GM21737 (cell line): ENCODE results near the gene PABPC4L.
"Not testable (repeated sequence)": the region's sequence is repeated elsewhere in the genome, so short reads cannot be mapped to it uniquely, and the experiment has no call there.

Experiments used
- ATAC-seq: cut with Tn5 transposase; IDR thresholded peaks from one replicate; pipeline ENCODE4 v1.9.1; 2021; ENCODE audit warnings: mild to moderate bottlenecking, moderate library complexity; ENCODE audit not compliant: unreplicated experiment

PABPC4L gene

DNA sequence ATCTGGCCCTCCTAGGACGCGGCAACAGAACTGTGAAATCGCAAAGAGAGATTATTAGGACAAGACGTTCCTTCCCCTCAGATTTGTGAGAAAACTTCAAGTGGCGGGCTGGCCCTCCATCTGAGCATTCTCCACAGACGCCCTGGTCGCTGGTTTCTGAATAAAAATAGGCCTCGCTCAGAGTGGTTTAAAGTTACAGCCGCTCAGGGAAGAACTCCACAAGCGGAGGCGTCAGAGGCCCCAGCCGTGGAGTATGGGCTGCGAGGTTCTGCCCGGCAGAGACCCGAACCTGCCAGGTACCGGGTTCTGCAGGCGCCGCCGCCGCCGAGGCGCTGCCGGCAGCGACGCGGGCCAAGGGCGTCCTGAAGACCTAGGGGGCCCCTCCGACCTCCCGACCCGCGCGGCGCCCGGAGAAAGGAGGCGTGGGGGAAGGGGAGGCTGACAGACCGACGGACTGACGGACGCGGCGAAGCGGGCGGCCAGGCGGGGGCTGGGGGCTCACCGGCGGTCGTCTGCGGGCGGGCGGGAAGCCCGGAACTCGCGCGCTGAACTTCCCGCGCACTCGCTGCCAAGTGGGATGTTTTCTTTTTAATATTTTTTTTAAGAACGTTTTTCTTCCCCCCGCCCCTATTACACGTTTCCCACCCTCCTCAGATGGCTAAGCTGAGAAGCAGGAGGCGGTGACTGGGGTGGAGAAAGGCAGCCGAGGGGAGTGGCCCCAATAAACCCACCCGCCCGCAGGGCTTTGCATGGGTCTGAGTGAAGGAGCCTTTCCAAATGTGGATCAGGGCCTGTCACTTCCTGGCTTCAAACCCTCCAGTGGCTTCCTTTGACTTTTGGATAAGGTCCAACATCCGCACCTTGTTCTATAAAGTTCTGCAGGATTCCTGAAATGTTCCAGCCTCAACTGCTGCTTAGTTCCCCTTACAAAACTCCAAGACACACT, at the start of gene PABPC4L:
PABPC4L (minus strand) TSS at position 574 of the 946 bp plus-strand sequence. CDS start 770 bp downstream, outside the sequence.
- ATAC-seq, result no peak

DNA sequence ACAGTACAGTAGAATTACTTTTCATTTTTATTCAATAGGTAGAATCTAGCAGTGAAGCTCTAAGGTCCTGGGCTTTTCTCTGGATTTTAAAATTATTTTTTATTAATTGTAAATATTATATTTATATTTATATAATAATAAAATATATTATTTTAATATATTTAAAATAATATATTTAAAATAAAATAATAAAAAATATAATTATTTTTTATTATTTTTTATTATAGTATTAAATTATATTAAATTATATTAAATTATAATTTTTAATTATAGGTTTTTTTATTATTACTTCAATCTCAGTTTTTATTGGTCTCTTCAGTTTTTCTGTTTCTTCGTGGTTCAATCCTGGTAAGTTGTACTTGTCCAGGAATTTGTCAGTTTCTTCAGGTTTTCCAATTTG, 49.7 kb upstream of the PABPC4L start:
- no peak for ATAC-seq

DNA sequence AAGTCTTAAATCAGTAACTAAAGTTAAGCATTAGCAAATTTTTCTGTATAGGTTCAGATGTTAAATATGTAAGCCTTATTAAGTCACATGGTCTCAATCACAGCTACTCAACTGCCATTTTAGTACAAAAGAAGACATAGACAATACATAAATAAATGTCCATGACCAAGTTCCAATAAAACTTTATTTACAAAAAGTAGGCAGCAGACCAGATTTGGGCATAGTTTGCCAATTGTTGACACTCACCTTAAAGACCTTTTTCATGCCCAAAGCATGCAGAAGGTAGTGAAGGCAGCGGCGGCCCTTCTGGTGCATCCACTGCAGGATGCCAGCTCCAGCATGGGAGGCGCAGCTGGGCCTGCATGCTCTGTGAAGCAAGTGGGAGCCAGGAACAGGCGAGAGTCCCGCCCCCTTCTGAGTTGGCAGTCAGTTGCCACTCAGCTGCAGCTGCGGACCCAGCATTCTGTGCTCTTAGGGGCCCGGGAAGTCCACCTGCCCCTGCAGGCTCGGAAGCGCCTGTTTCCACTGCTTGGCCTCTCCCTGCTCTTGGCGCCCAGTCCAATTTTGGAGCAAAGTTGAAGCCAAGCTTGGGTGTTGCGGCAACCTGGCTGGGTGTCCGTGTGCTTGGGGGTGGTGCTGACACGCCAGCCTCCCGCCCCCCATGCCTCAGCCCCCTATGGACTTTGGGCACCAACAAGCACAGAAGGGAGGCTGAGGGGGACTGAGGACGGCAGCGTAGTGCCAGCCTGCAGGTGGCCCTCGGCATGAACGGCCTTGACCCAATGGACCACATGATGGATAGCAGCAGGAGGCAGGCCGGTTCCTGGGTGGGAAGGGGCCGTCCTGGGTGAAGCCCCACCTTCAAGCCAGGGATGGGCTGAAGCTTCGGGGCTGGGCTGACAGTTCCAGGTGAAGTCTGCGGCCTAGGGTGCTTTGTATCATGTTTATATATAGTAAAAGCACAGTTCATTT, 42.4 kb upstream of the PABPC4L start:
- no peak for ATAC-seq

DNA sequence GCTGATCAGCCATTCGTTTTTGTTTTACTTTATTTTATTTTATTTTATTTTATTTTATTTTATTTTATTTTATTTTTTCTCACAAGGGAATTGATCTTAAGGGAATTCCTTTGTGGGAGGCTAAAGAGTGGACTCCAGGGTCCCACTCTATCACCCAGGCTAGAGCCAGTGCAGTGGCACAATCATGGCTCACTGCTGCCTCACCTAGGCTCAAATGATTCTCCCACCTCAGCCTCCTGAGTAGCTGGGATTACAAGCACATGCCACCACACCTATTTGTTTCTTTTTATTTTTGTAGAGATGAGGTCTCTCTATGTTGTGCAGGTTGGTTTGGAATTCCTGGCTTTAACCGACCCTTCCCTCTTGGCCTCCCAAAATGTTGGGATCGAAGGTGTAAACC, 17.5 kb upstream of the PABPC4L start:
- no peak for ATAC-seq

DNA sequence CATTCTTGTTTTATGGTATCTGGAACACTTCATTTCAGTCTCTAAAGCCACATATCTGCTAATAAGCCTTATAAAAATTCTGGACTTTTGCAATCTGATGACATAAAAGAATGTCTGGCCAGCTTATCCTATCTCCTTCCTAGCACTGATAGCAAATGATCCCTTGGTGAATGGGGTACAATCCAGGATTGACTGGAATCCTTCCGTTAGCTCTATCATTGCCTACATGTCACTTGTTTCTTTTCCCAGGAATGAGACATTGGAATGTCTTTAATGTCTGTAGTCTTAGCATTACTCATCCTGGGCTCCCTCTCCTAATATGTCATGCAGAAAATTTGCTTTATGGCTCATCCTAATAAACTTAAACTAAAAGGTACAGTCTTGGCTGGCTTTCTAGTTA, 14.8 kb upstream of the PABPC4L start:
- no peak for ATAC-seq

DNA sequence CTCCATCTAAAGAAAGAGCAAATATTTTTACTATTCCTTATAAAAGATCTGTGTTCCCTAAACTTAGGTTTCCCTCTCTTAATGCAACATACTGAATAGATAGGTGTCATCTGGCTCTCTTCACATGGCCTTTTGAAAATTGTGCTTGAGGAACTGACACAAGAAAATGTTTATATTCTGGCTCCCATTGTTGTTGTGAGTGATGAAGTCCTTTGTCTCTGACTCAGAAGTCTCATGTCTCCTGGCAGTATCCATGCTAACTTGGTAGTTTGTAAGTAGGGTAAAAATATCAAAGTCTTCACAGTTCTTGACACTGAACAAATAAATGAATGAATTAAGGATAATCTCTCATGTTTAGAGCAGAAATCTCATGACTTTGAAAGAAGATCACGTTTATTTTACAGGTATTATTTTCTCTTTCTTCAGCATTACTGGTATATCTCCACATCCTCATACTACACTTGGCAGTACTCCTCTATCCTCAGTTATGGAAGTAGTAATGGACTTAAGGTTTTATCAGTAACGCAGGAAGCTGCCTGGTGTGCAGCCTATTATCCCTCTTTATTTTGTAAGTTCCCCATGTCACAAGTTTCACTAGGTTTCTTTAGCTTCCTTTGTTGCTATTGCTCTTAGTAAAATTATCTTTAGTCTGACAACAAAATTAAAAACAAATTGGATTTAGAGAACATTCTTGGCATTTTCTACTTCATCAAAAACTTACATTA, 14.2 kb upstream of the PABPC4L start:
- ATAC-seq, result no peak

DNA sequence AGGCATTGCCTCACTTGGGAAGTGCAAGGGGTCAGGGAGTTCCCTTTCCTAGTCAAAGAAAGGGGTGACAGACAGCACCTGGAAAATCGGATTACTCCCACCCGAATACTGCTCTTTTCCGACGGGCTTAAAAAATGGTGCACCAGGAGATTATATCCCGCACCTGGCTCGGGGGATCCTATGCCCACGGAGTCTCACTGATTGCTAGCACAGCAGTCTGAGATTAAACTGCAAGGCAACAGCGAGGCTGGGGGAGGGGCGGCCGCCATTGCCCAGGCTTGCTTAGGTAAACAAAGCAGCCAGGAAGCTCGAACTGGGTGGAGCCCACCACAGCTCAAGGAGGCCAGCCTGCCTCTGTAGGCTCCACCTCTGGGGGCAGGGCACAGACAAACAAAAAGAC, 6.4 kb upstream of the PABPC4L start:
- not testable (repeated sequence) for ATAC-seq

DNA sequence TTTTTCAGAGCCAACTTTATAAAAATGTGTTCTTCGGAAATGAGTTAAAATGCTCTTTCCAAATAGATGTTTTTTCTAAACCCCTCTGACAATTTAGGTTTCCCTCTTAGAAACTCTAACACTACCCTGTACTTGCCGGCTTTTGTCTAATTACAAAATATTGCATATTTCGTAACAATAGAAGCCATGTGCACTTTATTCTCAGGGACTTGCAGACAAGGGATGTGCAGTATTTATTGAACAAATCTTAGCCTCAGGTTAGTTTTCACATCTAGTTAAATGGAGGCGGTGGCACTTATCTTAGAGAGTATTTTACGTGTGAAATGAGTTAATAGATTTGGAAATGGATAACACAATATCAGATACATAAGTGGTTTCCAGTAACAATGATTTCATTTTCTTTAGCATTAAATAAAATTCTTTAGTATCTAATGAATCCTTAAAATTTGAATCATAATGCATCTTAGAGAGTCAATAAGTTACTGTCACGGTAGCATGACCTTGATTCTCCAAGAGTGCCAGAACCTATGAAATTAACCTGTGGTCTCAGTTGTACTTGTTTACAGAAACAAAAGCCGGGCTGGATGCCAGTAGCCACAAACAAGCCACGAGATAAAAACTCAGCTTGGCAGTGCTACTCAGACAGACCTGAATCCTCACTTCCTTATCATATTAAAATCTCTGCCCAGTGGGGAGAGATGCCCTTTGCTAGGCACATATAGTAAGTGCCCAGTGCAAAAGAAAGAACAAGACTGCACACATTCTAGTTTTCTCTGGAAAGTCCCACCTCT, 772 bp upstream of the PABPC4L start:
- ATAC-seq, result no peak

DNA sequence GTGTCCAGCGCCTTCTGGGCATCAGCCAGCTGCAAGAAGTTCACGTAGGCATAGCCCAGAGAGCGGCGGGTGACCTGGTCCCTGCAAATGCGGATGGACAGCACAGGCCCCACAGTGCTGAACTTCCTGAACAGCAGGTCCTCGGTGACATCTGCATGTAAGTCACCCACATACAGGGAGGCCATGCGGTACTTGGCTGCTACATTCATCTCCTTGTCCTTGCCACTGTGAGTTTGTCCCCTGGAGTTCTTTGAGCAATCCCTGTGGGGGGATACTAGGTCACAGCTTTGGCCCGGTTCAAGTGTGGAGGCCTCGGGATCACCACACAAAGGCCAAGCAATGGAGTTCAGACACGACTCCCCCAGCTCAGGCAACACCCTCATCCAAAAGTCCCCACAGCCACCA, 776 bp downstream of the PABPC4L start:
- ATAC-seq, result no peak

DNA sequence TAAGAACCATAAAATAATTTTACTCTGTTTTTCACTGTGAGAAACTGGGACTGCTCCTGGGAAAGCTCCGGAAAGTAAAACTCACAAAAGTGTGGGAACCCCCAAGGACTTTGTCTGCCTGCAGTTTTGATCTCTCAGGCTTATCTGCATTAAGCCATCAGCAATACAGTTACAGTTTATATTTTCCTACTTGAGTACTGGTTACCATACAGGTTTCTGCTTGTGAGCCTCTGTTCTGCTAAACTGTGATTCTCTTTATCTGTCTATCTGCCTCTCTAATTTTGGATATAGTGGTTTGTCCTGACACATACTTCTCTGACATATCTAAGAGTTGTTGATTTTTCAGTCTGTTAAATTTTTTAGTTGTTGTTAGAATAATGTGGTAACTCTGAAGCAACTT, 11.6 kb downstream of the PABPC4L start:
- no peak for ATAC-seq

DNA sequence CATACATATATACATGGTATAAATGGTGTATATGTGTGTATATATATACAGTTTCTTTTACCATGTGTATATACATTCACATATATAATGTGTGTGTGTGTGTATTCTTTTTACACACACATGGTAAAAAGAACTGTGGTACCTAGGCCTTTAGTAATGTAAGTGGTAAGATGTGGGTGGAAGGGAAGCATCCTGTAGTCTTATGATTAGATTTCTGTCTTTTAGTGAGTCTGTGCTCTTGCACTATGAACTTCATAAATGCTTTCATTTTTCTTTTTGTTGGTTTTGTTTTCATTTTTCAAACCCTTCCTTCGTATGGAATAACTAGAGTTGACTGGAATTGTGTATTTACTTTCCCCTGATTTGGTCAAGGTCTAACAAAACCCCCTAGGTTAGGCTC, 12.1 kb downstream of the PABPC4L start:
- ATAC-seq, result no peak

DNA sequence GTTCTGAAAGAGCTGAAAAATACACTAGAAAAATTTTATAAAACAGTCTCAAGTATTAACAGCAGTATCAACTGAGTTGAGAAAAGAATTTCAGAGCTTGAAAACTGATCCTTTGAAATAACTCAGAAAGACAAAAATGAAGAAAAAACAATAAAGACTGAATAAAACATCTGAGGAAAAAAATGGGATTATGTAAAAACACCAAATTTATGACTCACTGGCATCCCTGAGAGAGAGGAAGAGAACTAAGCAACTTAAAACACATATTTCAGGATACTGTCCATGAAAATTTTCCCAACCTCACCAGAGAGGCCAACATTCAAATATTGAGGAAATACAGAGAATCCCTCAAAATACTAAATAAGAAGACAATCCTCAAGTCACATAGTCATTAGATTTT, 22.9 kb downstream of the PABPC4L start:
- no peak for ATAC-seq

DNA sequence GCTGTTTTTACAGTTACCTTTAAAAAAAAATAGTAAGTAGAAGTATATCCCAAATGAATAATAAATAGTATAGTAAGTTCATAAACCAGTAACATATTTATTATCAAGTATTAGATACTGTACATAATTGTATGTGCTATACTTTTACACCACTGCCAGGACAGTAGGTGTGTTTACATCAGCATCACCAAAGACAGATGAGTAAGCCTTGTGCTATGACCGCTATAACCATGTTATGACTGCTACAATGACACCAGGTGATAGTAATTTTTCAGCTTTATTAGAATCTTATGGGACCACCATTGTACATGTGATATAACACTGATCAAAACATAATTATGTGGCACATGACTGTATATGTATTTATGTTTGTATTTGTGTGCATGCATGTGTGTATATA, 27.3 kb downstream of the PABPC4L start:
- no peak for ATAC-seq

DNA sequence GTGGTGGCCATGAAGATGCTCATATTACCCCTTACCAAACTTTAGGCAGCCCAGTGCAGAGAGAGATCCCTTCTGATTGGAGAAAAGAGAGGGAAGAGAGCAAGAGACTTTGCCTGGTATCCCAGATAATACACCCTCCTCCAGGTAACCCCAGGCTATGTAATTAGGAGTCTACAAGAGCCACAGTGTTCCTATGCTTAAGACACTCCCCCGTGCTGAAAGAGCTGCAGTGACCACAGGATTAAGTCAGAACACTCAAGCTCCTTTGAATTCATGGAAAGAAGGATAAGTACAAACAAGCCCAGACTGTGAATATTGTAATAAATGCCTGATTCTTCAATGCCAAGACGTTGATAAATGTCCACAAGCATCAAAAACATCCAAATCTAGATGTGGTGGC, 41.4 kb downstream of the PABPC4L start:
- ATAC-seq, result no peak

DNA sequence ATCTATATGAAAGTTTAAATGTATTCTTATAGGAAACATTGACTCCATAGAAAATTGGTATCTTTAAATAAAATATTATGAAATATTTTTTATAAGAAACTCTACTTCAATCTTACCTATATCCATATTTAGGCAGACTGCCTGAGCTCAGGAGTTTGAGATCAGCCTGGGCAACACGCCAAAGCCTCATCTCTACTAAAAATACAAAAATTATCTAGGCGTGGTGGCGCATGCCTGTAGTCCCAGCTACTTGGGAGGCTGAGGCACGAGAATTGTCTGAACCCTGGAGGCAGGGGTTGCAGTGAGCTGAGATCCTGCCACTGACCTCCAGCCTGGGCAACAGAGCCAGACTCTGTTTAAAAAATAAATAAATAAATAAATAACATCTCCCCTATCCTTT, 47.5 kb downstream of the PABPC4L start:
- no peak for ATAC-seq

DNA sequence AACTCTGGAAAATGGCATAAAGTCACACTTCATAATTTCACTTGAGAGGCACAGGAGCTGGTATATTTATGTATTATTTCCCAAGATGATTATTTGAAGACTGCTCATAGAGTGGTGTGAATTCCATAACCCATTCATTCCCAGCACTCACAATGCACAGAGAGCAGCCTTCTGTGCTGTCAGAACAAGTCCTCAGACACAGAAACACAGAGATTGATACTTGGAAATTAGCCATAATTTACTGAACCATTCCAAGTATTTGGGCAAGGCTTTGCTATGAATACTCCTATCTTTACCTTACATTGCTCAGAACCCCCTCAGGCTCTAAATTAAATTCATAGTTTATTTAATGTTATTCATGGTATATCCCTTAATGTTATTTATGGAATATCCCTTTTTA, 53.6 kb downstream of the PABPC4L start:
- no peak for ATAC-seq
